ENCODE results near the gene TBX18. TPM values are rescaled to one million over a fixed set of nuclear protein-coding genes. Genes with fewer than 3 reads are reported as not detected.

The TBX18 gene
- total RNA-seq, 1 donor from 2014 or later = 0.23 TPM

DNA sequence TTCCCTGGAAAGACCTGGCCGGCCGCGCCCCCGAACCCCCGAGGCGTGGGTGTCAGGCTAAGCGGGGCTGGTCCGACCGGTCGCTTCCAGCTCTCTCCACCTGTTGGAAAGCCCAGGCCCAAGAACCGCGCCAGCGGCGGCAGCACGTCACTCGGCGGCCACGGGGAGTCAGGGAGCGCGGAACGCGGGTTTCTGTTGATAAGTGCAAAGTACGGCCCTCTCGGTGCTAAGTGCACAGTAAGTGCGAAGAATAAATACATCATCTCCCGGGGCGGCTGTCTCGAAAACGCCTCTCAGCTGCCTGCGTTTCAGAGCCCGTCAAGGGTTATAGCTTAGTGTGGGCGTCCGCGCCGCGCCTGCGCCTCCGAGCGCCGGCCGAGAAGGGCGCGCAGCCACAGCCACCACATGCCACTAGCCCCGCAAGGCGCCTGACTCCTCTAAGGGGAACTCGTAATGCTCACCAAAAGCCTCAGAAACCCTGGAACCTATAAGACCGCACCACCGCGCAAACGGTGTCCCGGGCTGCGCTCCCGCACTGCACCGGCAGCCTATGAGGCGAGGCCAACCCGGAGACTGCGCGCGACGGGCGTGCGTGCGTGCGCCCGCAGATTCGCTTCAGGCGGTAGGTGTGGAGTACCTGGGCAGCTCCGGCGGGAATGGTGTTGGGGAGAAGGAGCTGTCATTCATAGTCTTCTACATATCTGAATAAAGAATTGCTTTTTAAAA, 9.2 kb upstream of the TBX18 start:
- TF ChIP-seq, protein P1, sequence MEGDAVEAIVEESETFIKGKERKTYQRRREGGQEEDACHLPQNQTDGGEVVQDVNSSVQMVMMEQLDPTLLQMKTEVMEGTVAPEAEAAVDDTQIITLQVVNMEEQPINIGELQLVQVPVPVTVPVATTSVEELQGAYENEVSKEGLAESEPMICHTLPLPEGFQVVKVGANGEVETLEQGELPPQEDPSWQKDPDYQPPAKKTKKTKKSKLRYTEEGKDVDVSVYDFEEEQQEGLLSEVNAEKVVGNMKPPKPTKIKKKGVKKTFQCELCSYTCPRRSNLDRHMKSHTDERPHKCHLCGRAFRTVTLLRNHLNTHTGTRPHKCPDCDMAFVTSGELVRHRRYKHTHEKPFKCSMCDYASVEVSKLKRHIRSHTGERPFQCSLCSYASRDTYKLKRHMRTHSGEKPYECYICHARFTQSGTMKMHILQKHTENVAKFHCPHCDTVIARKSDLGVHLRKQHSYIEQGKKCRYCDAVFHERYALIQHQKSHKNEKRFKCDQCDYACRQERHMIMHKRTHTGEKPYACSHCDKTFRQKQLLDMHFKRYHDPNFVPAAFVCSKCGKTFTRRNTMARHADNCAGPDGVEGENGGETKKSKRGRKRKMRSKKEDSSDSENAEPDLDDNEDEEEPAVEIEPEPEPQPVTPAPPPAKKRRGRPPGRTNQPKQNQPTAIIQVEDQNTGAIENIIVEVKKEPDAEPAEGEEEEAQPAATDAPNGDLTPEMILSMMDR (conservative IDR thresholded peaks at IDR 0.05; ENCODE audit: low read depth, low read length) = no peak
- DNase-seq (ENCODE audit: low read depth) = no peak
- peak overlapping the region; percentile 53 for H3K4me3 ChIP-seq (ENCODE audit: low read depth, low read length)

GRCh38 chr6:84773133-84773430, 8.7 kb upstream of the TBX18 start:
- TF ChIP-seq, protein P1 (conservative IDR thresholded peaks at IDR 0.05; ENCODE audit: low read depth, low read length) = no peak
- DNase-seq (ENCODE audit: low read depth) = no peak
- no peak overlapping the region for H3K4me3 ChIP-seq (ENCODE audit: low read depth, low read length)

- no peak for DNase-seq (ENCODE audit: low read depth)
- H3K4me3 ChIP-seq (ENCODE audit: low read depth, low read length) = no peak overlapping the region
- TF ChIP-seq, protein P1 (conservative IDR thresholded peaks at IDR 0.05; ENCODE audit: low read depth, low read length) = no peak
These were observed 8.2 kb upstream of the TBX18 start for GRCh38 chr6:84772428-84773132.

DNA sequence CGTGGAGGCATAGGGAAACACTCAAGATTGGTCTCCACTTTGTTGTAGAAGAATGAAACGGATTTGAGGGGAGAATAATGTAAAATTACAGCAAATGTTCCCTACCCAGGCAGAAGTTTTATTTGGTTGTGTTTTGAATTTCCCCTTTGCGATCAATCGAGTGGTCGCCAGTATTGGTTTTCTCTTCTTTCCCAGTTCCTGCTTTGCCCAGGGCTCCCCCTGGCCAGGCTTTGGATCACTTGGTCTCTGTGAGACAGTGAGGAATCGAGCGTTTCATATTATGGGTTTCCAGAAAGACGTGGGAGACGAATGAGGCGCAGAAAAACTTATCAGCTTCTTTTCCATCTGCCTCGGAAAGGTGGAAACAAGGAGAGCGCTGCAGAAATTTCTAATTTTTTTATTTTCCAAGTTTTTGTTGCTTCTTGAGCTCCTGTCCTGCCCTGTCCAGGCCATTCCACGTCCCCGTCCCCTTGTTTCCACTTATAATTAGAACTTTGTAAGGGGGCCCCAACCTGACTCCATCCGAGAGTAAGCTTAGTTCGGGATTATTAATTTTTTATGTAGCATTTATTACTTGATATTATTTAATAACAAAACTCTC, 7.5 kb upstream of the TBX18 start:
- DNase-seq (ENCODE audit: low read depth) = no peak
- TF ChIP-seq, protein P1 (conservative IDR thresholded peaks at IDR 0.05; ENCODE audit: low read depth, low read length) = no peak
- no peak overlapping the region for H3K4me3 ChIP-seq (ENCODE audit: low read depth, low read length)

- no peak overlapping the region for H3K4me3 ChIP-seq (ENCODE audit: low read depth, low read length)
- TF ChIP-seq, protein P1 (conservative IDR thresholded peaks at IDR 0.05; ENCODE audit: low read depth, low read length) = no peak
- no peak for DNase-seq (ENCODE audit: low read depth)
These were observed 6.8 kb upstream of the TBX18 start for GRCh38 chr6:84771125-84771755.

DNA sequence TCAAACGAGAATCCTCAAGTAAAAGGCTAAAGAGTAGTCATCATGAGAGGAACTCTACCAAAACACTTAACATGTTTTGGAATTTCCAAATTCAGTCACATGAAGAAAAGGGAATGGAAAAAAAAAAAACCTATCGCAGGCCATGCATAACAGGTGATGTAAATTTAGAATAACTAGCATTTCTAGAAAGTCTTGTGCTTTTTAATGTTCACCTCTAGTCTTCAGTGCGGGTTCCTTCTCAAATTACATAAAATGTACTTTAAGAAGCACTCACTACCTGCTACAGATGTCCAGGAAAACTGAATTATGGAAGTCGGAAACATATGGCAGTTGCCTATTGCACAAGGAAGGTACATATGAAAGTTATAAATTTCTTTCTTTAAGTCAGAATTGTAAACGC, 6.1 kb upstream of the TBX18 start:
- TF ChIP-seq, protein P1 (conservative IDR thresholded peaks at IDR 0.05; ENCODE audit: low read depth, low read length) = no peak
- no peak for DNase-seq (ENCODE audit: low read depth)
- no peak overlapping the region for H3K4me3 ChIP-seq (ENCODE audit: low read depth, low read length)
